Activated CD8-positive, alpha-beta memory T cell treated with anti-CD3 and anti-CD28 coated beads for 4 hours (primary cell): ENCODE results near the gene ANO2.

Experiments used
- DNase-seq, 2 donors: peaks; one replicate each; pipeline ENCODE4 v3.0.0-alpha.2; 2020; ENCODE audit warnings: low read depth in 2 of 2

Gene ANO2

DNA sequence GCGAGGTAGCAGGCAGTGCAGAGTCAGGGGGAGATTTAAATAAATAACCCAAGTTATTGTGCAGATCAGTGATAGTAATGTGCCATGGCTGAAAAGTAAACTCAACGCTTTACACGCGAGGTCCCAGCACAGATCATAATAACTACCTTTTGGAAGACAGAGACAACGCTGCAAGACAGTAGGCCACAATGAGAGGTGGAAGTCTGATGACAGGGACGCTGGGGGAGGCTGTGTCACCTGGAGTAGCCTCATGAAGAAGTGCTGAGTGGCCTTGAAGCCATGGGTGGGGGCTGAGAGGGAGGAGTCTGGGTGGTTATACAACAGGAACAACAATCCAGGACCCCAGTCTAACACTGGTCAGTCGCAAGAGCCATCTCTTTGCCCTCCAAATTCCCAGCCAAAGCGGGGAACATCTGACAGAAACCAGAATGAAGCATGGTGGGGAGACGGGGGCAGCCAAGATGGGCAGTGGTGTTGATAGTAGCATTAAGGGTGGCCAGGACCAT lies 28.2 kb downstream of the ANO2 start:
- DNase-seq: no peak

- DNase-seq: no peak
Observed at GRCh38 chr12:5915511-5915910, 29.5 kb downstream of the ANO2 start.

DNA sequence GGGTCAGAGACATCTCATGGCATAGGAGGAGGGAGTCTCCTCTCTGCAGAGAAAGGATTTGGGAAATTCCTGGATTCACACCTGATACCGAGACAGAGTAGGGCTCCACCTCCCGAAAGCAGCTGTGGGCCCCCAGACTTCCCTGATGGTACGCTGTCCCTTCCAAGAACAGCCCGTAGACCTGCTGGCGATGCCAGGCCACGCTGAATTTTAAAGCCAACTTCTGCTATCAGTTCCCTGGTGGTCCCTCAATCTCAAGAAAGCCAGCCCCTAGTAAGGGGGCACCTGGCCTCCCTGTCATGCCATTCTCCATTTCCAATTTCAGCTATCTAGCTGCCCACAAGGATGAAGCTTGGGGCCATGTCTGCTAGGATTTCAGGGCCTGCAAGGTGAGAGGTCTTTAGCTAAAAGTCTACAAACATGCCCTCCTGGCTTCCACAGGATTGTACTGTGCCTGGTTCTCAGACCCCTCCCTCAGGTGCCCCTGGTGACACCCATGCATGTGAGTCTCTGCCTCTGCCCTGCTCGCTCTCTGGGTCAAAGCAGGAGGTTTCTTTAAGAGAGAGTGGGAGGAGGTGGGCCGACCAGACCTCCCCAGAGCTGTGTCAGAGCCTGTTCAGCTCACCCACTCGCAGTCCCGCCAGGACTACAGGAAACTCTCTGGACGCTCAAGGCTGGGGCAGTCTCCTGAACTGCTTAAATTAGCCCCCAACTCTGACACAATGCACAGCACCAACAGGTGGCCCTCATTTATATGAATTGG lies 30.5 kb downstream of the ANO2 start:
- DNase-seq: no peak

DNA sequence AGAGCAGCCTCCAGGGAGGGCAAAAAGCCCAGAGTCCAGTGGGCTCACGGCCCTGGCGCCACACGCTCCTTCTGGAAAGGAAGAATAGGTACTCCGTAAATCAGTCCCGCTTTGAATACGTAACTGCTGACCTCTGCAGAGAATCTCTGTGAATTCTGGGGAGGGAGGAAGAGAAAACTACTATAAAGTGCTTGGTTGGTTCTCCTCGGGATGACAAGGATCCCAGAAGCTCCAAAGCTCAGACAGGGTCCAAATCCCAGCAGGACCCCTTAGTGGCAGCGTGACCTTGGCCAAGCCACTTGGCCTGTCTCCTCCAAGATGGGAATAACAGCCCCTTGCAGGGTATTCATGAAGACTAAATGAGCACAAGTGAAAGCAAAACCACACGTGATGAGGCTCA lies 31.7 kb downstream of the ANO2 start:
- DNase-seq: no peak

DNA sequence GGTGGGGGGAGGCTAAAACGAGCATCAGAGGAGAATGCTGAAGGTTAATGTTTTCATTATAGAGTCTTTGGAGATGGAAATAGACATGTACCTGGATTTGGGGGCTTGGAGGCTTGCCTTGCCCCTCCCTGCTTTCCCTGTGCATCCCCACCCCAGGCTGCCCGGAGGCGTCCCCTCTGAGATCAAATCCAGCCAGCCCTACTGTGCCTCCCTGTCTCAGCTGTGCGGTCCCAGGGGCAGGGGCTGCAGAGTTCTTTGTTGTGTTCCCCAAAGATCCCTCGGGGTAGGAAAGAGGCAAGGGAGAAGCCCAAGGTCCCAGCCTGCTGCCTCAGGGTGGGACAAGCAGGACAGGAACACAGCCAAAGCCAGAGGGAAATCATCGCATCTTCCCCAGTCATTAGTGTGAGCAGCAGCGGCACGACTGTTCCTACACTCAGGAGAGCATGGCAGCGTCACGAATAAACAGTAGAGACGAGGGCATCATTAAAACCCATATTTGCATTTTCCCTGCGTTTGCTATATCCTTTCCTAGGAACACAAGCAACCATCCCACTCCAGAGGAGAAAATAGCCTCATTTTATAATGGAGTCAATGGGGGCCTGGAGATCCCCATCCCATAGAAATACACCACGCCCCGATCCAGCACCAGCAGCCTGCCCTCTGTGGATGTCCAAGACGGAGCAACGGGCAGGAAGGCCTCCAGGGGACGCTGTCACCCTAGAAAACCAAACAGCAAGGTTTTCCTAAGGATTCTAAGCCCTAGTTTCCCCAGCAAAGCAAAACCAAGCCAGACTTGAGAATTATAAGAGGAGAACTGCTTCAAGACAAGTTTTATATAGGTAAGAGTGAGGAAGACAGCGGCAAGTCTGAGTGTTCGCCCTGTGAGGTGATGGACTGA lies 32.4 kb downstream of the ANO2 start:
- DNase-seq: no peak

GRCh38 chr12:5912011-5912410 lies 33.0 kb downstream of the ANO2 start:
- DNase-seq: no peak

DNA sequence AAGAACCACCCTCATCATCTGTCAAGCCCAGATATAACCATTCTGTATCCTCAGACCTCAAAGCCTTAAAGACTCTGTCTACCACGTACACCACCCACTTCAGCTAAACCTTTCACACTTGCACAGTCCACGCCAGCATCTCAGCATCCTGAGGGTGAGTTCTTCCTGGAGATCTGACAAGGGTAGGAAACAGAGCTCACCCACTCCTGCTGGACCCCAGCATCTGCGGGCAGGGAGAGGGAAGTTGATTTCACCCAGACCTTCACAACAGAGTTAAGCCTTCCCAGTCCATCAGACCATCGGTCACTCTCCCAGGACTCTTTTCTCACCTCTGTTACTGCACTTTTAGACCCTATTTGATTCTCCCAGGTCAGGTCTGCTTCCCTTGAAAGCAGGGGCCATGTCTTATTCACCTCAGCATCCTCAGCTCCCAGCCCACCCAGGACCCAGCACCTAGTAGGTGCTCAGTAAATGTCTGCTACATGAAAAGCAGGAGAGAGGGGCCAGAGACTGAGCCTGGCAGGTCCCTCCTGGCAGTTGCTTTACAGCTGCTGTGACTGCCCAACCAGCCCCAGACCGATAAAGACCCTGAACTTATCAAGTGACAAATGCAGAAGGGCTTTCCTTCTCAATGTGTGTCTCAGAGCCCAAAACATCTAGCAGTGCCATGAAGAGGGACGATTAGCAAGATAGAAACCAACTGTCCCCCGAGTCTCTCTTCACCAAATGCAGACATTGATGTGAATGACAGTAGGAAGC lies 34.1 kb downstream of the ANO2 start:
- no peak for DNase-seq

DNA sequence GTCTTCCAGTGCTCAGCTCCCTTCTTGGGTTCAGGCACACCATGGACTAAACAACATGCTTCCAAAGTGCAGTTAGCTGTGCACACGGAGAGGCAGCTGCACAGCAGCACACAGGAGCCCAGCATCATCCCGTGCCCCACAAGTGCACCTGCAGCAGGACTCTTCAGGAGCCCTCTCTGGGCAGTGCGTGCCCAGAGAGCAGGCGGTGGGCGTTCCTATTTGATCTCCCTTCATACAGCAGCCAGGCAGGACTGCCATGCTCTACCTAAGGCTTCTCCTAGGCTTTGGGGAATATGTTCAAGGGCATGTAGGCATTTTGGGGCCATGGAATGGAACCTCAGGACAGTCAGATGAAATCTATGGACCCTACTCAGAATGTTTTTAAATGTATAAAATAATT lies 35.5 kb downstream of the ANO2 start:
- no peak for DNase-seq

GRCh38 chr12:5908251-5908650 lies 36.8 kb downstream of the ANO2 start:
- no peak for DNase-seq

GRCh38 chr12:5907807-5908206 lies 37.3 kb downstream of the ANO2 start:
- no peak for DNase-seq

- DNase-seq: no peak
Observed at GRCh38 chr12:5905757-5906156, 39.3 kb downstream of the ANO2 start.

- no peak for DNase-seq
Observed at GRCh38 chr12:5904969-5905368, 40.1 kb downstream of the ANO2 start.

DNA sequence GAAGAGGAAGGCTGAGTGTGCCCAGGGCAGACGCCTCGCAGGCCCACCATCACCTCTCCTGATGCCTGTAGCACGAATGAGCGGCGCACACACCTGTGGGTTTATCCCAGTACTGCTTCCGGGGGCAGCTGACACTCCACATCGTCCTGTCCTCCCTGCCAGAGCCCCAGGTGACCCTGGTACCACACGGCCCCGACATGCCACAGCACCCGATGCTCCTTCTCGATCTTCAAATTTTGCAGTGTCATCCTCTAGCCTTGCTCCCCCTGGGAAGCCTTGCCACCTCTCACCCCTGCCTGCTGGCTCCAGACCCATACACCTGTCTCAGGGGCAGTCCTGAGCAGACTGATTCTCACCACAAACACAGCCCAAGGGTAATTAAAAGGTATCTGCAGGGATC lies 40.6 kb downstream of the ANO2 start:
- DNase-seq: no peak

GRCh38 chr12:5902736-5903135 lies 42.3 kb downstream of the ANO2 start:
- no peak for DNase-seq

- no peak for DNase-seq
Observed at GRCh38 chr12:5901416-5901815, 43.6 kb downstream of the ANO2 start.

DNA sequence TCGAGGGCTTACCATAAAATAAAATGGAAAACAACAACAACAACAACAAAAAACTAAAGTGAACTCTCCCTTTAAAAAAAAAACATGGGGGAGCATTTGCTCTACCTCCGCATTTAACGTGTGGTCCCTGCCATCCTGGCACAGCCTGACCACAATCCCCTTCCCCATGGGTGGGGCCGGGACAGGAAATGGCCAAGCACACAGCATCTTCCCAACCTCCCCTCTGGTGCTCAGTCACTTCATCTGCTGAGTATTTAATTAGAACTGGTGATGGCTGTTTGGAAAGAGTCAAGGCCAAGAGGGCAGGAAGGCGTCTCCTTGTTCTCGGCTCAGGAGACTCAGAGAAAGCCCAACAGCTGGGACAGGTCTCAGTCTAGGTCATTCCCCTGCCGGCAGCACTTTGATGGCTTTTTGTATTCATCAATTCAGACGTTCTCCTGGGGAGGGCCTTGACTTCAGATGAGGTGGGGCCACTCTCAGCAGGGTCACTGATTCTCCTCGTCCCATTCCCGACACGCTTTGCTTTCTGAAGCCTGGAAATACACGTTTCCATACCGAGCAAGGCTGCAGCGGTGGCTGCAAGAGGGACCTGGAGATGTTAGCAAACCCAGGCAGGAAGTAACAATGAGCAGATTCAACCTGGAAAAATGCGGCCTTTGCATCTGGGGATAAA lies 44.4 kb downstream of the ANO2 start:
- DNase-seq: no peak

DNA sequence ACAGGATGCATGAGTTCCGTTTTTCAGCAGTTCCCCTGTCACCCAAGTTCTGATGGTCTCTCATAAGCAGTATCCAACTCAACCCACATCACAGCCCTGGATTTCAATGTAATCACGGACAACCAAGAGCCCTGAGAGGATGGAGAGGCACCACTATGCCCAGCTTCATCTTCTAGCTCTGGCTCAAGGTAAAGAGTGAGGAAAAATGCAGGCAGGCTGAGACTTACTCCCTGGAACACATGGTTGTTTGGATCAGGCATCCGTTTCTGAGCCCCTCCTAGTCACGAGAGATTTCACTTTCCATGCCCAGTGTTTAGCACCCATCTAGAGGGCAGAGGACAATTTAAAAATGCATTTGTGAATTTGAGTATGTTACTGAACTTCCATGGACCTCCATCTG lies 45.0 kb downstream of the ANO2 start:
- DNase-seq: no peak

DNA sequence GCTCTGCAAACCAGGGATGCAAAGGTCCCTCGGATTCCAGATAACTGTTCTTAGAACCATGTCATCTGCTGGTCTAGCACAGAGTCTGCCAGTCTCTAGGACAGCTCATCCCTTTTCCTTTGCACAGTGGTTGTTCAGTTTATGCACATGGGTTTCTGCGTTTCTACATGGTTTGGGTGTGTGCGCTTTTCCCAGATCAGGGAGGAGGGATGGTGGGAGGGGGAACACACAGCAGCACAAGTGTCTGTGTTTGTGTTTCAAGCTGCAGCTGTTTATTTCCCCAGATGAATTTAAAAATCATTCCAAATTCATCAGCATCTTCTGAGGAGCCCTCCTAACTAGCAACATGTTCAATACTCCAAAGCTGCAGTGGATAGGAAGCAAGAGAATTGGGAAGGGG lies 45.4 kb downstream of the ANO2 start:
- no peak for DNase-seq

DNA sequence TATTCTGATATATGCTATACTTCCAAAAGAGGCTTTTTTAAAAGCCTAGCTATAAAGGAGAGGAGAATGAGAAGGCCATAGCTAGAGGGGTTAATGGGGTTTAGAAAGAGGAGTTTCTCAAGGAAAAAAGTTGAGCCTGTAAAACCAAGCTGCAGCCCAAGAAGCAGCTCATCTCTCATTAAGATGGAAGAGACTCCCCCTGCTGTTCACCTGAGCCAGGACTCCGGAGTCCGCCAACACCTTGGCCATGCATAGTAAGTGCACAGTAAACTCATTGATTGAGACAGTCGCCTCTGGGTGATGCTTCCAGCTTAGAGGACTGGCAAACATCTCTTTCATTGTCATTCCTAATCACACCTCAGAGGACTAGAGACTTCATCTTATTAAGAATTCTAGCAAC lies 46.2 kb downstream of the ANO2 start:
- DNase-seq: no peak

DNA sequence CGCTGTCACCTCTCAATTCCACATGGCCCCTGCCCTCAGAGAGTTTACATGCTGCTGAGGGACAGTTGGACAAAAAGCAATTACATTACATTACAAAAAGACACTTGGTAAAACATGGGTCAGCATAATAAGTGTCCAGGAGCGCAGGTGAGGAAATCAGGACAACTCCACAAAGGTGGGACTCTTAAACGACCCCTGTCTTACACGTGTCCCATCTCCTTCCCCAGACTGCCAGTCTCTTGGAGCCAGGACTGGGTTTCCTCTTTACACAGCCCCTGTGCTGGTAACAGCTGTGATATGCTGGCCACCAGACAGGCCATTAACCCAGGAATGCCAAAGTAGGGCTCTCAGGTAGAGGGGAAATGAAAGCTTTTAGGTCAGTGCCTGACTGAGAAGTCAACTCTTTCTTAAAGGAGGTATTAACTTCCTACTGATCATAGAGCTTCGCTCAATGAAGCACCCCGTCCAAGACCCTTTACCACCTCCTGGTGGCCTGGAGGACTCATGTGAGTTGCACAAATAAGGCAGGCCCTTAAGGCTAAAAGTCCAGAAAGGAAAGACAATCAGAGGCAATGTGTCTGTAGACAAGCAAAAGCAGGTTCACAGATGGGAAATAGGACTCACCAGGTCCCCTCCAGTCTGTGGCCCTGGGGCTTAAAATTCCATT lies 55.5 kb downstream of the ANO2 start:
- DNase-seq: no peak

DNA sequence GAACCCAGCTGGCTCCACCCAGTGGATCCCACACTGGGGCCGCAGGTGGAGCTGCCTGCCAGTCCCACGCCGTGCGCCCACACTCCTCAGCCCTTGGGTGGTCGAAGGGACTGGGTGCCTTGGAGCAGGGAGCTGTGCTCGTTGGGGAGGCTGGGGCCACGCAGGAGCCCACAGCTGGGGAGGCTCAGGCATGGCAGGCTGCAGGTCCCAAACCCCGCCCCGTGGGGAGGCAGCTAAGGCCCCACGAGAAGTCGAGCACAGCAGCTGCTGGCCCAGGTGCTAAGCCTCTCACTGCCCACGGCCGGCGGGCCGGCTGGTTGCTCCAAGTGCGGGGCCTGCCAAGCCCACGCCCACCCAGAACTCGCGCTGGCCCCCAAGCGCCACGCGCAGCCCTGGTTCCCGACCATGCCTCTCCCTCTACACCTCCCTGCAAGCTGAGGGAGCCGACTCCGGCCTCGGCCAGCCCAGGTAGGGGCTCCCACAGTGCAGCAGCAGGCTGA lies 56.2 kb downstream of the ANO2 start:
- DNase-seq: no peak
